ENCODE measurements around the gene EIF2S3.
"Not testable (repeated sequence)": the region's sequence is repeated elsewhere in the genome, so short reads cannot be mapped to it uniquely, and the experiment has no call there.

Gene EIF2S3

DNA sequence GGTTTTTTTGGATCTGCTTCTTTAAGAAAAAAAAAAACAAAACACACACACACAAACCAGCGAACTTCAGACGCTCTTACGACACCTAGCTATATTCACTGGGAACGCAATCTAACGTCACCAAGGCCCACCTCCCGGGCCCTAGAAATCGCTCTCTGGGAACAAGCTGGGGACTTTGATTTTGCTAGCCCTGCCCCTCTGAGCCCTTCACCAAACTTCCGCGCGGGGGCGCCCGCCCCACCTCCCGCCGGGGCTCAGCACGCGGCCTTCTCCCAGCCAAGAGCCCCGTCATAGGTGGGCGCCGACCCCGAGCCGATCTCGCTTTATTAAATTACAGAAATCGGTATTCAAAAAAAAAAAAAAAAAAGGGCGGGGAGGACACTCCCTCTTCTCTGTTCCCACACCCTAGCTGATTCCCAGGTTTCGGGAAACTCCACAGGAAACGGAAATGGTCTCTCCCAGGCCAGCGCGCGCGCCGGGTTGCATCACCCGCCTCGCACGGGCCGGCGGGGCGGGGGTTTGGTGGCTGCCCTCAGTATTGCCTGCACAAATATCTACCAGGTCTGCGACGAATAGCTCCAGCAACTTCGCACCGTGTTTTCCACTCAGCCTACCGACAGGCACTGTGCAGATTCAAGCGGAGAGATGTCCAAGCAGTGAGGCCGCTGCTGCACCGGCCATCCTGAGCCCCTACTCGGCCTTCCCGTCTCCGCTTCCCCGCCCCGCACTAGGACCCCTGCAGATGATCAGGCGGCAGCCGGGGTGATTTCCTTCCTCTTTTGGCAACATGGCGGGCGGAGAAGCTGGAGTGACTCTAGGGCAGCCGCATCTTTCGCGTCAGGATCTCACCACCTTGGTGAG lies at the start of gene EIF2S3:
TSS of gene EIF2S3 (plus strand) at position 775 of the 861 bp plus-strand sequence. CDS start at position 788, 13 bp downstream.
- peak; percentile 54 to 78 (median 60) for DNase-seq (ENCODE audit: low read depth in 3 of 3, low spot score in 1 of 3)

GRCh38 chrX:24005028-24005427 lies 49.7 kb upstream of the EIF2S3 start:
- no peak for DNase-seq (ENCODE audit: low read depth in 3 of 3, low spot score in 1 of 3)

GRCh38 chrX:24005867-24006266 lies 48.9 kb upstream of the EIF2S3 start:
- no peak for DNase-seq (ENCODE audit: low read depth in 3 of 3, low spot score in 1 of 3)

- no peak for DNase-seq (ENCODE audit: low read depth in 3 of 3, low spot score in 1 of 3)
Observed at GRCh38 chrX:24012266-24012665, 42.5 kb upstream of the EIF2S3 start.

GRCh38 chrX:24014388-24015018 lies 40.3 kb upstream of the EIF2S3 start:
- peak in 1 of 3 donors; percentile 4 for DNase-seq (ENCODE audit: low read depth in 3 of 3, low spot score in 1 of 3)

DNA sequence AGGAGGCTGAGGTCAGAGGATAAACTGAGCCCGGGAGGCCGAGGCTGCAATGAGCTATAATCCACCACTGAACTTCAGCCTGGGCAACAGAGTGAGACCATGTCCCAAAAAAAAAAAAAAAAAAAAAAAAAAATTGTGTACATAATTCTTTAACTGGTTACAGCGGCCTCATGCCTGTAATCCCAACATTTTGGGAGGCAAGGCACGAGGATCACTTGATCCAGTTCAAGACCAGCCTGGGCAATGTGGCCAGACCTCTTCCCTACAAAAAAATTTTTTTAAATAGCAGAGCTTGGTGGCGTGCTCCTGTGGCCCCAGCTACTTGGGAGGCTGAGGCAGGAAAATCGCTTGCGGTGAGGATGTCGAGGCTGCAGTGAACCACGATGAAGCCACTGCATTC lies 37.1 kb upstream of the EIF2S3 start:
- no peak for DNase-seq (ENCODE audit: low read depth in 3 of 3, low spot score in 1 of 3)

DNA sequence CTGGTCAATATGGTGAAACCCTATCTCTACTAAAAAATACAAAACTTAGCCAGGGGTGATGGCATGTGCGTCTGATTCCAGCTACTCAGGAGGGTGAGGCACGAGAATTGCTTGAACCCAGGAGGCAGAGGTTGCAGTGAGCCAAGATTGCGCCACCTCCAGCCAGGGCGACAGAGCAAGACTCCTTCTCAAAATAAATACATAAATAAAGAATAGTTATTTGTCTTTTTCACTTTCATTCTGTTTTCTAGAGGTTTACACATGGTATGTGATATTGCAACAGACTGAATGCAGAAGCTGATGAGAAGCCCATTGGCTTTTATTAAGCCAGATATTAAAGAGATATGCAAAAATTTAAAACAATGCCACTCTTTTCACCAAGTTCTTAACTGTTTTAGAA lies 35.9 kb upstream of the EIF2S3 start:
- DNase-seq (ENCODE audit: low read depth in 3 of 3, low spot score in 1 of 3), result no peak

DNA sequence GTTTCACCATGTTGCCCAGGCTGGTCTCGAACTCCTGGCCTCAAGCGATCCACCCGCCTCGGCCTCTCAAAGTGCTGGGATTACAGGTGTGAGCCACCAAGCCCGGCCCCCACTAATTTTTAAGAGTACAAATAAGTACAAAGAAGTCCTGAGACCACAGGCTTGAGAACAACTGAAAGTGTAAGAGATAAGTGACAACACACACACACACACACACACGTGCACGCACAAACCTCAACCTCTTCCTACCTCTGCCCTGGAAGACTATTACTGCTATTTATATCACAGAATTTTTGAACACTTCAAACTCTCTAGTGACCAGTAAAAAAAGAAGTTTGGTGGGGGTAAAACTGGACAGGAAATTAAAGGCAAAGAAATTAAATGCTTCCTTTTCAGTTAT lies 35.3 kb upstream of the EIF2S3 start:
- no peak for DNase-seq (ENCODE audit: low read depth in 3 of 3, low spot score in 1 of 3)

DNA sequence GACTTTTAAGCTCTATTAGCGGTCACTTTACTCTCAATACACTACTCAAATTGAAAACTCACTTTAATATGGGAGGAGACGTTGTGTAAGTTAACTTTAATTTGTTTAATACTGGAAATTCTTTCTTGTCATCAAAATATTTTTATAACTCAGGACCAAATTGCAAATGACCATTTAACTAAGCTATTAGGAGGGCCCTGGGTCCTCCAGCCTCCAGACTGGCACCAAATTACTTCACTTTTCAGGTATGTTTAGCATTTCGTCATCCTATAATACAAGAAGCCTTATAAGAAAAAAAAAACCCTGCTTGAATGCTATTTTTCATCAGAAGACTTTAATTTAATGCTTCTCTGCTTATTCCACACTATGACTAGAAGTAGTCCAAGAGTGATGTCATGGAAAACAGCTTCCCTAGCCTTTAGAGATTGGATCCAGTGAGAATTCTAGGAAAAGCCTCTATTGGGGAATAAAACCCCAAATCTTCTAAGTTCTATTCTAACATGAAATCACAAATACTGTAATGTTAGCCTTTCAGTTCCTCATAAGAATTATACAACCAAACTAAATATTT lies 34.4 kb upstream of the EIF2S3 start:
- no peak for DNase-seq (ENCODE audit: low read depth in 3 of 3, low spot score in 1 of 3)

DNA sequence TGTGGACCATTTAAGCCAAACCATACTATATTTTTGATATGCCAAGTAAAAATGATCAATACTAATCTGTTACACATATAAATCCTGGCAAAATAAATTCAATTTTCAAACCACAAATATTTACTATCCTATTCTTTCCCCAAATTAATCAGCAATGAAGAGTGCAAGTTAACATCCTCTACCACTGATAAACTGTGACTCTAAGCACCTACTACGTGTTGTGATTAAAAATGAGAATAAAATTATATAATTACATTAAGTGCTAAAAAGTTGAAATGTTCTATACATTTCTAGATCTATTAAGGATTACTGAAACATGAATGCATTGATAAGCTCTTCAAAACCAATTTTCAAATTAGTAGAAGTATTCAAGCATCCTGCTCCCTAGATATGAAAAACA lies 31.2 kb upstream of the EIF2S3 start:
- DNase-seq (ENCODE audit: low read depth in 3 of 3, low spot score in 1 of 3), result no peak

GRCh38 chrX:24023972-24024669 lies 30.6 kb upstream of the EIF2S3 start:
- no peak for DNase-seq (ENCODE audit: low read depth in 3 of 3, low spot score in 1 of 3)

DNA sequence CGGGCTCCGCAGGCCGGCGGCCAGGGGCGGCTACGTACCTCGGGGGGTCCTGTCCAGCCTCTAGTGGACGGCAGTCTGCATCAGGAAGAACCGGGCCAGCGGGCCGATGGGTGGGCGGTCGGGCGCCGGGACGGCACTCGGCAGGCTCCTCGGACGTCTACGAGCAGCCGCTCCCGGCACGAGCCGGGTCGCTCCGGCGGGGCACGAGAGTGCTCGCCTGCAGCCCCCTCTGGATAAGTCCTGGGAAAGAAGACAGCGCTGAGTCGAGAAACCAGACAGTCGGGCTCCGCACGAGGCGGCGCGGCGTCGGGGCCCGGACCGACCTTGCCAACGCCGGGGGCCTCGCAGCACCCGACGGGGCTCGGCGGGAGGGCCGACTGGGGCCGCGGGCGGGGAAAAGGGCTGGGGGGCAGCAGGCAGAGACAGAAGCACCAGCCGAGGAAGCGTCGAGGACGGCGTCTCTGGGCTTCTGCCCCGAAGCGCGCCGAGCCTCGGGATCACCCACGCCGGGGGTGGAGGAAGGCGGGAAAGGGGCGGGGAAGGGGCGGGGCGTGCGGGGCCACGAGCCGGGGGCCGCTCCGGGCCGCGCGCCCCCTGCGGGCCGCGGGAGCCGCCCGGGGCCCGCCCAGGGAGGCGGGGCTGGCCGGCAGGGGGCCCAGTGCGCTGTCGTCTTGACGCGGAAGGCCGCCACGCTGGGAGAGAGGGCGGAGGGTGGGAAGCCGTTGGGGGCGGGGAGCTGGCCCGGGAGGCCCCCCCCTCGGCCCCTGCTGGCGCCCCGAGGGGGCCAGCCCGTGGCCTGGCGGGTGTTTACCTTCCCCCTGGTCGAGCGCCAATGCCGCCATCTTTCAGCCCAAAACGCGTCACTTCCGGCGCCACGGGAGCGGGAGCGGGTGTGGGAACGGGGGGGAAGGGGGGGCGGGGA lies 29.7 kb upstream of the EIF2S3 start:
- DNase-seq (ENCODE audit: low read depth in 3 of 3, low spot score in 1 of 3), result peak; percentile 36 to 73 (median 63)

DNA sequence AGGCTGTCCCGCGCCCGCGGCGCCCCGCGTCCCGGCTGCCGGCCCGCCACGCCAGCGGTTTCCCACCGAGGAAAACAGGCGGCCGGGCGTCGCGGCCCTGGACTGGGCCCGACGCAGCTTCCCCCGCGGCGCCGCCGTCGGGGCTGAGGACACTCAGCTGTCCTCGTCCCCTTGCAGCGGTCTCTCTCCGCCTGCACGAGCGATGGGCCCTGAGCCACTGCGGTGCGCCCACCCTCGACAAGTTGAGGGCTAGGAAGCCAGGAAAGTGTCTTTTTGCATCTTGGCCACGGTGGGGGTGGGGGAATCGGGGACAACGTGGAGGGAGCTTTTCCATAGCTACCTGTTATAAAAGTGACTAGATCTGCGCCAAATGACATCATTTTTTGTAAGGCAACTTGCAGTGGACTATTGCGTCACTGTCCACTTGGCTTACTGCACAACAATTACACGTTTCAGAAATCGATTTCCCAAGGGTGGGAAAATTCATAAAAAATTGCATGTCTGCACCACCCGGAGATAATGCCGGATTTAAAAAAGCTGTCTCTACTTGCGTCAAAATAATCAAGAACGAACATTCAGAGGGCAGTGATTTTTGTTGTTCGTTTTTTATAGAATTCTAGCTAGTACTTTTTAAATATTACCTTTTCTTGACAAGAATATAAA lies 28.9 kb upstream of the EIF2S3 start:
- DNase-seq (ENCODE audit: low read depth in 3 of 3, low spot score in 1 of 3), result no peak

DNA sequence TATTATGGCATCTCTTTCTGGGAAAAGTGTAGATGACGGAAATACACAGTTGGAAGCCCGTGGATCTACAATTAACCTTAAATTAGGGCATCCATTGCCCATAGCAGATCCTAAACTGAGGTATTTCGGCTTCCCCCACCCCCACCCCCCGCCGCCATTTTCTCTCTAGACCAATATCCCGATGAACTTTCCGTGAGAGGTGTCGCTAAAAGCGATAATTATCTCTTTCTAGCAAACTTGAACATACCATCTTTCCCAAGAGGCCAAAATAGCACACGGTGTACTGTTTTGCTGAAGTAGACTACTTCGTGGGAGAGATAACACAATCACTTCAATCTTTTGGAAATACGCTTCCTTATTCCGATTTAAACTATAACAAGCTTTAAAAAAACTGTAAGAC lies 28.3 kb upstream of the EIF2S3 start:
- no peak for DNase-seq (ENCODE audit: low read depth in 3 of 3, low spot score in 1 of 3)

DNA sequence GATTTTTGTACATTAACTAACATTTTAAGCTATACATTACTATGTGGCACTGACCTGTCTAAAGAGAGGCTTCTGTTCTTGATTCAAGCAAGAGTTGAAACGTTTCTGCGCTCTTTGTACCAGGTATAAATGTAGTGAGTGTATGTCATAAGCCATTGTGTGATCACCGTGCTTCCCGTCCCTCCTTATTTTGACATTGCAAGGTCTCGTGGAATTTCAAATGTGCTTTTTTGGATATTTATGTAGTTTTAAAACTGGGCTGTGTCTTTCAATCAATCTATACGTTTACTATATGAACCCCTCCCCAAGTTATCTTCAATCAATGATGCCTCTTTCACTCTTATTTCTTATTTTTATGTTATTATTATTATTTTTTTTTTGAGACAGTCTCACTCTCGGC lies 27.7 kb upstream of the EIF2S3 start, which contains the start of gene KLHL15:
TSS of gene KLHL15 (minus strand) at position 101 of the 400 bp plus-strand sequence. CDS start 20,493 bp downstream, outside the sequence.
- no peak for DNase-seq (ENCODE audit: low read depth in 3 of 3, low spot score in 1 of 3)

GRCh38 chrX:24027985-24028384 lies 26.8 kb upstream of the EIF2S3 start:
- DNase-seq (ENCODE audit: low read depth in 3 of 3, low spot score in 1 of 3), result no peak

DNA sequence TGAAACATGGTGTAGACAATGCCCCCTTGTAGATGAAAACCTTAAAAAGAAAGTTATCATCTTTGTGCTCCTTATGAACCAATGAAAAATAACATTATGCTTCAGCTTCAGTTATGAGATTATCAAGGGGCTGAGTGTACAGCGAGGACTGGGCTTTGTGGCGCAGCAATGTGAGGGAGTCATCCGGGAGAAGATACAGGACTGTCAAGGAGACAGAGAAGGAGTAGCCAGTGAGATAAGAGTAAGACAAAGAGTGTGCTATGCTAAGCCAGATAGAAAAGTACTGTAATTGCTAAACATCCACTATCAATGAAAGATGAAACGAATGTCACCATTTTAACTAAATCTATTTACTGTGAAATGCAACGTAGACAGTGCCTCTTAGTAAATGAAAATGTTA lies 24.2 kb upstream of the EIF2S3 start:
- no peak for DNase-seq (ENCODE audit: low read depth in 3 of 3, low spot score in 1 of 3)

DNA sequence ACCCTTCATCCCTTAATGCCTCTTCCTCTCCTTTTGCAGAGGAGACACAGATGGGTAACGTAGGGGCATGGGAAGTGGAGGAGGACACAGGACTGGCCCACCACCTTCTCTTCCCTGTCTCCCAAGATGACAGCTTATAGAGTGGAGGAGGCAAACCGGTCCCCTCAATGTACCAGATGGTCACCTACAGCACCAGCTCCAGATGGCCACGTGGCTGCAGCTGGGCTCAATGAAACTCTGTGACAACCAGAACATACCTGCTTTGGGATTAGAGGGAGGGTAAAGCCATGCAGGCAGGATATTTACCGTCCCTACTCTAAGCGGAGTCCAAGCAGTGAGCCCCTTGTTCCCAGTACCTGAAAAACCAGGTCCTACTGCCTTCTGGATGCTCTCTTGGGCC lies 20.3 kb upstream of the EIF2S3 start:
- no peak for DNase-seq (ENCODE audit: low read depth in 3 of 3, low spot score in 1 of 3)

GRCh38 chrX:24037729-24038128 lies 17.0 kb upstream of the EIF2S3 start:
- no peak for DNase-seq (ENCODE audit: low read depth in 3 of 3, low spot score in 1 of 3)

- DNase-seq (ENCODE audit: low read depth in 3 of 3, low spot score in 1 of 3), result not testable (repeated sequence)
Observed at GRCh38 chrX:24046060-24046459, 8.7 kb upstream of the EIF2S3 start.
